Measurements from ENCODE around the gene BACH2.

Gene BACH2

DNA sequence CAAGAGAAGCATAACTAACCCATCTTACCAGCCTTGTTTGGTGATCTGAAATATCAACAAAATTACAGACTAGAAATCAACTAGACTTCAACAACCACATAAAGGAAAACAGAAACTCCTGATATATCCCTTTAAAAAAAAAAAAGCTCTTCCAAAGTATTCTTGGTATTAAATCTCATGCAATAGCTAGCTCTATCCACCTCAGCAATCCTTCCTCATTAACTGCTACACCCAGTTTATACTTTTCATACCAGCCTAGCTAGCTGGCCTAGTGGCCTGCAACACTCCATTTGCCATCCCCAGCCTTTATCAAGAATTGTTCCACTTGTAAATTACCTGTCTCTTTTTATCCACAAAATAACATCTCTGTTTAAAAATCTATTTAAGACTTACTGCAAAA lies 69.0 kb downstream of the BACH2 start:
- no peak overlapping the region for H3K27ac ChIP-seq (ENCODE audit: poor library complexity, severe bottlenecking)
- ATAC-seq (ENCODE audit: low read depth) (no peak), DNase-seq (ENCODE audit: low spot score) (no peak)
- TF ChIP-seq, protein P1, sequence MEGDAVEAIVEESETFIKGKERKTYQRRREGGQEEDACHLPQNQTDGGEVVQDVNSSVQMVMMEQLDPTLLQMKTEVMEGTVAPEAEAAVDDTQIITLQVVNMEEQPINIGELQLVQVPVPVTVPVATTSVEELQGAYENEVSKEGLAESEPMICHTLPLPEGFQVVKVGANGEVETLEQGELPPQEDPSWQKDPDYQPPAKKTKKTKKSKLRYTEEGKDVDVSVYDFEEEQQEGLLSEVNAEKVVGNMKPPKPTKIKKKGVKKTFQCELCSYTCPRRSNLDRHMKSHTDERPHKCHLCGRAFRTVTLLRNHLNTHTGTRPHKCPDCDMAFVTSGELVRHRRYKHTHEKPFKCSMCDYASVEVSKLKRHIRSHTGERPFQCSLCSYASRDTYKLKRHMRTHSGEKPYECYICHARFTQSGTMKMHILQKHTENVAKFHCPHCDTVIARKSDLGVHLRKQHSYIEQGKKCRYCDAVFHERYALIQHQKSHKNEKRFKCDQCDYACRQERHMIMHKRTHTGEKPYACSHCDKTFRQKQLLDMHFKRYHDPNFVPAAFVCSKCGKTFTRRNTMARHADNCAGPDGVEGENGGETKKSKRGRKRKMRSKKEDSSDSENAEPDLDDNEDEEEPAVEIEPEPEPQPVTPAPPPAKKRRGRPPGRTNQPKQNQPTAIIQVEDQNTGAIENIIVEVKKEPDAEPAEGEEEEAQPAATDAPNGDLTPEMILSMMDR (IDR thresholded peaks at IDR 0.05; ENCODE audit: poor library complexity, severe bottlenecking), result no peak
- H3K4me3 ChIP-seq (ENCODE audit: severe bottlenecking), result no peak overlapping the region
- no peaks in the 10 kb centered on the region for H3K4me1 ChIP-seq (ENCODE audit: insufficient read depth, poor library complexity, severe bottlenecking)
- H3K36me3 ChIP-seq (ENCODE audit: low read depth), result no peaks in the 10 kb centered on the region
- no peaks in the 10 kb centered on the region for H3K9me3 ChIP-seq (ENCODE audit: severe bottlenecking)
- no peaks in the 10 kb centered on the region for H3K27me3 ChIP-seq (ENCODE audit: insufficient read depth, poor library complexity, severe bottlenecking)

DNA sequence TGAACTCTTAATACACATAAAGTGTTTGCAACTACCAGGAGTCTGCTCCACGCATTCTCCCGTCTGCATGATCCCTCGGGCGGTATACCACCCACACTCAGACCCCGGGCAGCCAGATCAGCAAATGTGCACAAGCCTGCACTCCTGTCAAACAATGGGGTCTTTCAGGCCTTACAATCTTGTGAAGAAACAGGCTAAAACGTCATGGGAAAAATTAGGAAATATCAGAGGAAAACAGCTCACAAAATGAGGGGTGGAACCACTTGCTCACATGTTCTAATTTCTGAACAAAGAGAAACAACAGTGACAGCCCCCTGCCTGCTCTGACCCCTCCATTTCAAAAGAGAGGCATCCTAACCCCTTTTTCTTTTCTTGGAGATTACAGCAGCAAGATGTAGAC lies 69.4 kb downstream of the BACH2 start:
- H3K4me3 ChIP-seq (ENCODE audit: severe bottlenecking), result no peak overlapping the region
- DNase-seq (ENCODE audit: low spot score) (no peak), ATAC-seq (ENCODE audit: low read depth) (no peak)
- H3K4me1 ChIP-seq (ENCODE audit: insufficient read depth, poor library complexity, severe bottlenecking), result no peaks in the 10 kb centered on the region
- no peak overlapping the region for H3K27ac ChIP-seq (ENCODE audit: poor library complexity, severe bottlenecking)
- no peaks in the 10 kb centered on the region for H3K27me3 ChIP-seq (ENCODE audit: insufficient read depth, poor library complexity, severe bottlenecking)
- no peaks in the 10 kb centered on the region for H3K9me3 ChIP-seq (ENCODE audit: severe bottlenecking)
- no peaks in the 10 kb centered on the region for H3K36me3 ChIP-seq (ENCODE audit: low read depth)
- TF ChIP-seq, protein P1 (IDR thresholded peaks at IDR 0.05; ENCODE audit: poor library complexity, severe bottlenecking), result no peak

- no peak for ATAC-seq (ENCODE audit: low read depth)
Measured at GRCh38 chr6:90226257-90226656, 70.4 kb downstream of the BACH2 start.

DNA sequence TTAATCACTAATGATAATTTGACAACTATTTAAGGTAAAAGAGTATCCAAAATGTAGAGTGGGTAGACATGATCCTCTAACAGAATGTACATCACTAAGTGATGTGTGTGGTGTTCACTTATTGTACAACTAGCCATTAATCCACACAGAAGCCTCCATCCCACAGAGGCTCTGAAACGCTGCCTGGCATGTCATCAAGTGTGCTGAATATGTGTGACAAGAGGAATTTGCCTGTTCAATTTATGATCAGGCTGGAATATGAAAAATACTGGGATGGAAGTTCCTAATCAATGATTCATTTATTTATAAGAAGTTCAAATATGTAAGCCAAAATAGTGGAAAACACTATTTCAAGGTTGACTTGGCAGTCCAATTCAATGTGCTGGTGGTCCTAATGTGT lies 72.4 kb downstream of the BACH2 start:
- no peak overlapping the region for H3K4me3 ChIP-seq (ENCODE audit: severe bottlenecking)
- H3K9me3 ChIP-seq (ENCODE audit: severe bottlenecking), result no peaks in the 10 kb centered on the region
- no peak for DNase-seq (ENCODE audit: low spot score)
- H3K36me3 ChIP-seq (ENCODE audit: low read depth), result no peaks in the 10 kb centered on the region
- ATAC-seq (ENCODE audit: low read depth), result no peak
- no peak overlapping the region for H3K27ac ChIP-seq (ENCODE audit: poor library complexity, severe bottlenecking)
- TF ChIP-seq, protein P1 (IDR thresholded peaks at IDR 0.05; ENCODE audit: poor library complexity, severe bottlenecking), result no peak
- peaks cover 16% of the 10 kb centered on the region for H3K4me1 ChIP-seq (ENCODE audit: insufficient read depth, poor library complexity, severe bottlenecking)
- no peaks in the 10 kb centered on the region for H3K27me3 ChIP-seq (ENCODE audit: insufficient read depth, poor library complexity, severe bottlenecking)

More at GRCh38 chr6:90226257-90226656, 70.4 kb downstream of the BACH2 start:
- H3K27ac ChIP-seq (ENCODE audit: poor library complexity, severe bottlenecking), result no peak overlapping the region
- no peak overlapping the region for H3K4me3 ChIP-seq (ENCODE audit: severe bottlenecking)
- TF ChIP-seq, protein P1 (IDR thresholded peaks at IDR 0.05; ENCODE audit: poor library complexity, severe bottlenecking), result no peak
- no peaks in the 10 kb centered on the region for H3K36me3 ChIP-seq (ENCODE audit: low read depth)
- H3K27me3 ChIP-seq (ENCODE audit: insufficient read depth, poor library complexity, severe bottlenecking), result no peaks in the 10 kb centered on the region
- H3K4me1 ChIP-seq (ENCODE audit: insufficient read depth, poor library complexity, severe bottlenecking), result no peaks in the 10 kb centered on the region
- no peak for DNase-seq (ENCODE audit: low spot score)
- no peaks in the 10 kb centered on the region for H3K9me3 ChIP-seq (ENCODE audit: severe bottlenecking)

DNA sequence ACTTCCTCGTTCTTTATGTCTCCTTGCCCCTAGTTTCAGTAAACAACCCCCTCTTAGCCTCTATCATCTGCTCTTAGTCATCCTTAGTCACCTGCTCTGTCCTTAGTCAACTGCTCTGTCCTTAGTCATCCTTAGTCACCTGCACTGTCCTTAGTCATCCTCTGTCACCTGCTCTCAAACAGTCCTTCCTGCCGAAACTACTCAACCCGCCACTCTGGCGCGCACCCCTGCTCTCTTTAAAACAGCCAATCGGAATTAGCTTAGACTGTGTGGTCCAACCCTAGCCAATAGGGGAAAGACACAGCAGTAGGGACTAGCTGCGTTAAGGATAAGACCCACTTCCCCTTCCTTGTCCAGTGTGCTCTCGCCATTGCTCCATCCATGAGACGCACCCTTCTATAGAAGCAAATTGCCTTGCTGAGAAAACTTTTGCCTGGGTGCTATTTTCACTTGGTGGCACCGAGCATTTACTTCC lies 73.9 kb downstream of the BACH2 start:
- DNase-seq (ENCODE audit: low spot score) (no peak), ATAC-seq (ENCODE audit: low read depth) (no peak)
- no peaks in the 10 kb centered on the region for H3K9me3 ChIP-seq (ENCODE audit: severe bottlenecking)
- H3K4me3 ChIP-seq (ENCODE audit: severe bottlenecking), result no peak overlapping the region
- no peak overlapping the region for H3K27ac ChIP-seq (ENCODE audit: poor library complexity, severe bottlenecking)
- TF ChIP-seq, protein P1 (IDR thresholded peaks at IDR 0.05; ENCODE audit: poor library complexity, severe bottlenecking), result no peak
- peaks cover 25% of the 10 kb centered on the region for H3K4me1 ChIP-seq (ENCODE audit: insufficient read depth, poor library complexity, severe bottlenecking)
- no peaks in the 10 kb centered on the region for H3K36me3 ChIP-seq (ENCODE audit: low read depth)
- H3K27me3 ChIP-seq (ENCODE audit: insufficient read depth, poor library complexity, severe bottlenecking), result no peaks in the 10 kb centered on the region
